SK-N-SH treated with all-trans-retinoic acid at 6 μM for 48 hours (cell line): ENCODE data around the gene SSTR5.

ENCODE experiments used
- ATAC-seq: fragments of 200-7000 bp; cut with Tn5 transposase; 3 replicates; pipeline ENCODE4 v1.9.1; 2020; ENCODE audit warnings: mild to moderate bottlenecking, moderate library complexity
- ARNTL ChIP-seq: fragments of 450-650 bp; formaldehyde crosslinking; IDR thresholded peaks from 2 replicates; pipeline ENCODE4 v1.5.0; 2020; ENCODE audit warnings: low read depth, mild to moderate bottlenecking, moderate library complexity, borderline replicate concordance
- BACH2 ChIP-seq: fragments of 250-450 bp; sonication (Bioruptor Pico); IDR thresholded peaks from 2 replicates; pipeline ENCODE4 v1.9.0; 2021; ENCODE audit warnings: mild to moderate bottlenecking, borderline replicate concordance
- ESRRG ChIP-seq: fragments of 250-450 bp; sonication (Bioruptor Pico); IDR thresholded peaks from 2 replicates; pipeline ENCODE4 v1.6.1; 2021; ENCODE audit warnings: mild to moderate bottlenecking
- GLIS3 ChIP-seq: fragments of 250-450 bp; sonication (Bioruptor Pico); IDR thresholded peaks from 2 replicates; pipeline ENCODE4 v1.5.0; 2020; ENCODE audit warnings: mild to moderate bottlenecking, moderate library complexity
- ISL1 ChIP-seq: fragments of 250-450 bp; sonication (Bioruptor Pico); IDR thresholded peaks from 2 replicates; pipeline ENCODE4 v2.1.2; 2022; ENCODE audit warnings: mild to moderate bottlenecking, moderate library complexity
- OSR1 ChIP-seq: fragments of 250-450 bp; sonication (Bioruptor Pico); IDR thresholded peaks from 2 replicates; pipeline ENCODE4 v1.8.0; 2022; ENCODE audit warnings: moderate library complexity, mild to moderate bottlenecking, inconsistent platforms
- PATZ1 ChIP-seq: fragments of 250-450 bp; sonication (Bioruptor Pico); IDR thresholded peaks from 2 replicates; pipeline ENCODE4 v1.8.0; 2020; ENCODE audit warnings: mild to moderate bottlenecking, moderate library complexity, borderline replicate concordance
- POU6F1 ChIP-seq: fragments of 250-450 bp; sonication (Bioruptor Pico); IDR thresholded peaks from 2 replicates; pipeline ENCODE4 v1.8.0; 2021; ENCODE audit warnings: low read depth, mild to moderate bottlenecking, moderate library complexity, borderline replicate concordance
- PPARA ChIP-seq: fragments of 250-450 bp; sonication (Bioruptor Pico); IDR thresholded peaks from 2 replicates; pipeline ENCODE4 v1.5.0; 2020; ENCODE audit warnings: mild to moderate bottlenecking, borderline replicate concordance
- SNAI2 ChIP-seq: fragments of 250-450 bp; sonication (Bioruptor Pico); IDR thresholded peaks from 2 replicates; pipeline ENCODE4 v1.5.0; 2020; ENCODE audit warnings: mild to moderate bottlenecking, moderate library complexity
- TCF4 ChIP-seq: fragments of 250-450 bp; sonication (Bioruptor Pico); IDR thresholded peaks from 2 replicates; pipeline ENCODE4 v1.8.0; 2021; ENCODE audit warnings: mild to moderate bottlenecking, moderate library complexity, borderline replicate concordance
- TOX ChIP-seq: fragments of 250-450 bp; sonication (Bioruptor Pico); IDR thresholded peaks from 2 replicates; pipeline ENCODE4 v1.8.0; 2021; ENCODE audit warnings: mild to moderate bottlenecking, moderate library complexity, borderline replicate concordance
- ZFP3 ChIP-seq: fragments of 250-450 bp; sonication (Bioruptor Pico); IDR thresholded peaks from 2 replicates; pipeline ENCODE4 v1.5.0; 2020; ENCODE audit warnings: mild to moderate bottlenecking, moderate library complexity
- ZFP30 ChIP-seq: fragments of 450-650 bp; formaldehyde crosslinking; IDR thresholded peaks from 2 replicates; pipeline ENCODE4 v1.5.0; 2022; ENCODE audit warnings: mild to moderate bottlenecking, moderate library complexity
- ZNF565 ChIP-seq: fragments of 450-650 bp; formaldehyde crosslinking; conservative IDR thresholded peaks from 2 replicates; pipeline ENCODE4 v1.5.0; 2020; ENCODE audit warnings: low read depth, mild to moderate bottlenecking, moderate library complexity
- ZNF70 ChIP-seq: fragments of 450-650 bp; formaldehyde crosslinking; IDR thresholded peaks from 2 replicates; pipeline ENCODE4 v1.5.0; 2020; ENCODE audit warnings: mild to moderate bottlenecking, moderate library complexity
- ZNF8 ChIP-seq: fragments of 450-650 bp; formaldehyde crosslinking; IDR thresholded peaks from 2 replicates; pipeline ENCODE4 v1.5.0; 2020; ENCODE audit warnings: mild to moderate bottlenecking, moderate library complexity
- TF ChIP-seq, protein P1 (sequence below): fragments of 250-450 bp; sonication (Bioruptor Pico); IDR thresholded peaks from 2 replicates; pipeline ENCODE4 v1.5.1; 2021; ENCODE audit warnings: mild to moderate bottlenecking, moderate library complexity
- TF ChIP-seq, protein P2 (sequence below): fragments of 250-450 bp; sonication (Bioruptor Pico); IDR thresholded peaks from 2 replicates; pipeline ENCODE4 v1.5.0; 2020; ENCODE audit warnings: mild to moderate bottlenecking, moderate library complexity
- TF ChIP-seq, protein P3 (sequence below): fragments of 250-450 bp; sonication (Bioruptor Pico); IDR thresholded peaks from 2 replicates; pipeline ENCODE4 v1.5.1; 2020; ENCODE audit warnings: low read depth, mild to moderate bottlenecking, moderate library complexity

SSTR5 gene

GRCh38 chr16:1120577-1120941, 48.0 kb downstream of the SSTR5 start:
- ATAC-seq, result no peak
- TF ChIP-seq SNAI2 (CRISPR knock-in tag) (no peak), POU6F1 (CRISPR knock-in tag) (no peak), ISL1 (CRISPR knock-in tag) (no peak), ESRRG (no peak), PATZ1 (CRISPR knock-in tag) (no peak), BACH2 (CRISPR knock-in tag) (no peak), TOX (CRISPR knock-in tag) (no peak), ZFP30 (no peak), GLIS3 (no peak), ARNTL (CRISPR knock-in tag) (no peak), ZNF565 (no peak), PPARA (no peak), OSR1 (CRISPR knock-in tag) (no peak), ZNF8 (CRISPR knock-in tag) (no peak)
- TF ChIP-seq, protein P1, sequence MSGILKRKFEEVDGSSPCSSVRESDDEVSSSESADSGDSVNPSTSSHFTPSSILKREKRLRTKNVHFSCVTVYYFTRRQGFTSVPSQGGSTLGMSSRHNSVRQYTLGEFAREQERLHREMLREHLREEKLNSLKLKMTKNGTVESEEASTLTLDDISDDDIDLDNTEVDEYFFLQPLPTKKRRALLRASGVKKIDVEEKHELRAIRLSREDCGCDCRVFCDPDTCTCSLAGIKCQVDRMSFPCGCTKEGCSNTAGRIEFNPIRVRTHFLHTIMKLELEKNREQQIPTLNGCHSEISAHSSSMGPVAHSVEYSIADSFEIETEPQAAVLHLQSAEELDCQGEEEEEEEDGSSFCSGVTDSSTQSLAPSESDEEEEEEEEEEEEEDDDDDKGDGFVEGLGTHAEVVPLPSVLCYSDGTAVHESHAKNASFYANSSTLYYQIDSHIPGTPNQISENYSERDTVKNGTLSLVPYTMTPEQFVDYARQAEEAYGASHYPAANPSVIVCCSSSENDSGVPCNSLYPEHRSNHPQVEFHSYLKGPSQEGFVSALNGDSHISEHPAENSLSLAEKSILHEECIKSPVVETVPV, result no peak

DNA sequence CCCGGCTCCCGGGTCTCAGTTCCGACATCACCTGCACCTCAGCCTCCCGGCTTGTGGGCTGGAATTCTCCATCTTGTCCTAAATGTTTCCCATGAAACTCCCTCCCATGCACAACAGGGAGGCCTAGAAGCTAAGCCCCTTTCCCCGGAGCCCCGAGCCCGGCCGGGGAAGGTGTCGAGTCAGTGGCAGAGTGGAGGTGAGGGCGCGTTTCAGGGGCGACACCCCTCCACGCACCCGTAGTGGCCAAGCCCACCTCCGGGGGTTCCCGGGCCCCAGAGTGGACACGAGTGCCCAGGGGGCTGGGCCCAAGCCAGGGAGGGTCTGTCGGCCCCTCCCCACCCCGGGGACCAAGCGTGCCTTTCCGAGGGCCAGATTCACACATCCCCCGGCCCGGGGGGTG, 48.5 kb downstream of the SSTR5 start:
- ATAC-seq, result no peak
- TF ChIP-seq ZNF8 (CRISPR knock-in tag) (no peak), PATZ1 (CRISPR knock-in tag) (no peak), ARNTL (CRISPR knock-in tag) (no peak), OSR1 (CRISPR knock-in tag) (no peak), ZNF70 (CRISPR knock-in tag) (no peak), ZFP3 (CRISPR knock-in tag) (no peak), GLIS3 (no peak), ZNF565 (no peak), BACH2 (CRISPR knock-in tag) (no peak), TCF4 (CRISPR knock-in tag) (no peak)
- TF ChIP-seq, protein P2, sequence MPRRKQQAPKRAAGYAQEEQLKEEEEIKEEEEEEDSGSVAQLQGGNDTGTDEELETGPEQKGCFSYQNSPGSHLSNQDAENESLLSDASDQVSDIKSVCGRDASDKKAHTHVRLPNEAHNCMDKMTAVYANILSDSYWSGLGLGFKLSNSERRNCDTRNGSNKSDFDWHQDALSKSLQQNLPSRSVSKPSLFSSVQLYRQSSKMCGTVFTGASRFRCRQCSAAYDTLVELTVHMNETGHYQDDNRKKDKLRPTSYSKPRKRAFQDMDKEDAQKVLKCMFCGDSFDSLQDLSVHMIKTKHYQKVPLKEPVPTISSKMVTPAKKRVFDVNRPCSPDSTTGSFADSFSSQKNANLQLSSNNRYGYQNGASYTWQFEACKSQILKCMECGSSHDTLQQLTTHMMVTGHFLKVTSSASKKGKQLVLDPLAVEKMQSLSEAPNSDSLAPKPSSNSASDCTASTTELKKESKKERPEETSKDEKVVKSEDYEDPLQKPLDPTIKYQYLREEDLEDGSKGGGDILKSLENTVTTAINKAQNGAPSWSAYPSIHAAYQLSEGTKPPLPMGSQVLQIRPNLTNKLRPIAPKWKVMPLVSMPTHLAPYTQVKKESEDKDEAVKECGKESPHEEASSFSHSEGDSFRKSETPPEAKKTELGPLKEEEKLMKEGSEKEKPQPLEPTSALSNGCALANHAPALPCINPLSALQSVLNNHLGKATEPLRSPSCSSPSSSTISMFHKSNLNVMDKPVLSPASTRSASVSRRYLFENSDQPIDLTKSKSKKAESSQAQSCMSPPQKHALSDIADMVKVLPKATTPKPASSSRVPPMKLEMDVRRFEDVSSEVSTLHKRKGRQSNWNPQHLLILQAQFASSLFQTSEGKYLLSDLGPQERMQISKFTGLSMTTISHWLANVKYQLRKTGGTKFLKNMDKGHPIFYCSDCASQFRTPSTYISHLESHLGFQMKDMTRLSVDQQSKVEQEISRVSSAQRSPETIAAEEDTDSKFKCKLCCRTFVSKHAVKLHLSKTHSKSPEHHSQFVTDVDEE (CRISPR knock-in tag), result no peak
- TF ChIP-seq, protein P3, sequence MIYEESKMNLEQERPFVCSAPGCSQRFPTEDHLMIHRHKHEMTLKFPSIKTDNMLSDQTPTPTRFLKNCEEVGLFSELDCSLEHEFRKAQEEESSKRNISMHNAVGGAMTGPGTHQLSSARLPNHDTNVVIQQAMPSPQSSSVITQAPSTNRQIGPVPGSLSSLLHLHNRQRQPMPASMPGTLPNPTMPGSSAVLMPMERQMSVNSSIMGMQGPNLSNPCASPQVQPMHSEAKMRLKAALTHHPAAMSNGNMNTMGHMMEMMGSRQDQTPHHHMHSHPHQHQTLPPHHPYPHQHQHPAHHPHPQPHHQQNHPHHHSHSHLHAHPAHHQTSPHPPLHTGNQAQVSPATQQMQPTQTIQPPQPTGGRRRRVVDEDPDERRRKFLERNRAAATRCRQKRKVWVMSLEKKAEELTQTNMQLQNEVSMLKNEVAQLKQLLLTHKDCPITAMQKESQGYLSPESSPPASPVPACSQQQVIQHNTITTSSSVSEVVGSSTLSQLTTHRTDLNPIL, result no peak
- TF ChIP-seq, protein P1, result no peak
